Measurements from ENCODE around the gene PDS5A.
"Not testable (repeated sequence)": the region's sequence is repeated elsewhere in the genome, so short reads cannot be mapped to it uniquely, and the experiment has no call there.

Gene PDS5A

DNA sequence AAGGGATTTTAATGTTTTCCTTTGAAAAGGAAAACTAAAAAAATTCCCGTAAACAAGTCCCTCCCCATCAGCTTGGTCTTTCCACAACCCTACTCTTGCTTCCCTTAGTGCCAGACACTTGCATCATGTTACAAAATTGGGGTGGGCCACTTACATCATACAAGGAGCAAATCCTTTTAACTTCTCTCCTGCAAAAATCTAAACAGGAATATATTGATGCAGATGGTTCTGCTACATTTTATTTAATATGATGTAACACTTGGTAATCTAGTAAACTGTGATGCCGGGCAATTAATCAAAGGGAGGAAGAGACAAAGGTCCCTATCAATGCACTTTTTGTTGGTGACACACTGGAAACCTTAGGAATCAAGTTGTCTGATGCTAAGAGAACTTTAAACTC lies 154.5 kb downstream of the PDS5A start:
- DNase-seq, result no peak

DNA sequence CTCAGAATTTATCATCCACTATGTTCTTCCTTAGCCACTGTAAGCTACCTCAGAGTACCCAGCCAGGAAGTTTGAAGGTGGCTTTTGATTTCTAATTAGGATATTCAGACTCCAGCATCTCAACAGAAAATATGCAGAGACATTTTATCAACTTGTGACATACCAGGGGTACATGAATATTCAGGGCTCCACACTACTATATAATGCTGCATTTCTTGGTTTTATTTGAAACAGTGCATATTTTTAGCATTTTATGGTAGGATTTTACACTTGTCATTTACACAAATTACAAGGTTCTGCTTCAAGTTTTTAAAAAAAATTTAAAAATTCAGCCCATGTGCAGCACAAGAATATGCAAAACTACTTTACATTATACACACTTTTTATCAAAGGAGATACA lies 155.0 kb downstream of the PDS5A start:
- no peak for DNase-seq

- no peak for DNase-seq
Measured at GRCh38 chr4:39821951-39822350, 155.8 kb downstream of the PDS5A start.

DNA sequence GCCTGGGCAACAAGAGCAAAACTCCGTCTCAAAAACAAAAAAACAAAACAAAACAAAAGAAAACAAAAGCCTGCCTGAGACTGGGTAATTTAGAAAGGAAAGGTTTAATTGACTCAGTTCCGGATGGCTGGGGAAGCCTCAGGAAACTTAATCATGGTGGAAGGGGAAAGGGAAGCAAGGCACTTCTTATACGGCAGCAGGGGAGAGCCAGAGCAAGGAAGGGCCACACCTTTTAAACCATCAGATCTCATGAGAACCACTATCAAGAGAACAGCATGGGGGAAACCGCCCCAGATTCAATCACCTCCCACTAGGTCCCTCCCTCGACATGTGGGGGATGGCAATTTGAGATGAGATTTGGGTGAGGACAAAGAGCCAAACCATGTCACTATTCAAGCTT lies 157.5 kb downstream of the PDS5A start:
- DNase-seq, result no peak

- no peak for DNase-seq
Measured at GRCh38 chr4:39818646-39819045, 159.1 kb downstream of the PDS5A start.

GRCh38 chr4:39814403-39815185 lies 163.1 kb downstream of the PDS5A start:
- no peak for DNase-seq

- not testable (repeated sequence) for DNase-seq
Measured at GRCh38 chr4:39813761-39814160, 163.9 kb downstream of the PDS5A start.

- DNase-seq, result not testable (repeated sequence)
Measured at GRCh38 chr4:39813033-39813432, 164.7 kb downstream of the PDS5A start.

DNA sequence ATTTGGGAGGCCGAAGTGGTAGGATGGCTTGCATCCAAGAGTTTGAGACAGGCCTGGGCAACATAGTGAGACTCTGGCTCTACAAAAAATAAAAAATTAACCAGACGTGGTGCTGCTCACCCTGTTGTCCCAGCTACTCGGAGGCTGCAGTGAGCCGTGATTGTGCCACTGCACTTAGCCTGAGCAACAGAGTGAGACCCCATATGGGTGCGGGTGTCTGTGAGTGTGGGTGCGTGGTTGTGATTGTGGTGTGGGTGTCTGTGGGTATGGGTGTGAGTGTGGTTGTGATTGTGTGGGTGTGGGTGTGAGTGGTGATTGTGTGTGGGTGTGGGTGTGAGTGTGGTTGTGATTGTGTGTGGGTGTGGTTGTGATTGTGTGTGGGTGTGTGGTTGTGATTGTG lies 165.2 kb downstream of the PDS5A start:
- no peak for DNase-seq

DNA sequence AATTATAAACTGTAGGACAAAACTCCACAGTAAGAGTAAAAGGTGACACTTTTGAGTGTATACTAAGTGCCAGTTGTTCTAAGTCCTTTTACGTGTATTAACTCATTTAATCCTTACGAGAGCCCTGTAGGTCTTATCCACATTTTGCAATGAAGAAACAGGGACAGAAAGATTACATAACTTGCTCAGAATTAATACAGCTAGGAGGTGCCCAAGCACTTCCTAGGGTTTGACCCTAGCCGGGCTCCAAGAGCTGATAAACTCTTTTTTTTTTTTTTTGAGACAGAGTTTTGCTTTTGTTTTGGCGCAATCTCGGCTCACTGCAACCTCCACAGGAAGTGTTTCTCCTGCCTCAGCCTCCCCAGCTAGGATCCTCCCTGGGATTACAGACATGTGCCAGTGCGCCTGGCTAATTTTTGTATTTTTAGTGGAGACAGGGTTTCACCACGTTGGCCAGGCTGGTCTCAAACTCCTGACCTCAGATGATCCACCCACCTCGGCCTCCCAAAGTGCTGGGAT lies 169.4 kb downstream of the PDS5A start:
- DNase-seq, result no peak

DNA sequence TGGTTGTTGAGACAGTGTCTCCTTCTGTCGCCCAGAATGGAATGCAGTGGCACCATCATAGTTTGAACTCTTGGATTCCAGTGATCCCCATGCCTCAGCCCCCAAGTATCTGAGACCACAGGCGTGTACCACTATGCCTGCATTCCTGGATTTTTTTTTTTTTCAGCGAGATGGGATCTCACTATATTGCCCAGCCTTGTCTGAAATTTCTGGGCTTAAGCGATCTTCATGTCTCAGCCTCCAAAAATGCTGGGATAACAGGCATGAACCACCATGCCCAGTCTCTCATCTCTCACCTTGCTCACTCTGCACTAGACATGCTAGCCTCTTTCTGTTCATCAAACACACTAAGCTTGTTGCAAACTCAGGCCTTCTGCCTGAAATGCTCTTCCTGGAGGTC lies 175.7 kb downstream of the PDS5A start:
- no peak for DNase-seq

DNA sequence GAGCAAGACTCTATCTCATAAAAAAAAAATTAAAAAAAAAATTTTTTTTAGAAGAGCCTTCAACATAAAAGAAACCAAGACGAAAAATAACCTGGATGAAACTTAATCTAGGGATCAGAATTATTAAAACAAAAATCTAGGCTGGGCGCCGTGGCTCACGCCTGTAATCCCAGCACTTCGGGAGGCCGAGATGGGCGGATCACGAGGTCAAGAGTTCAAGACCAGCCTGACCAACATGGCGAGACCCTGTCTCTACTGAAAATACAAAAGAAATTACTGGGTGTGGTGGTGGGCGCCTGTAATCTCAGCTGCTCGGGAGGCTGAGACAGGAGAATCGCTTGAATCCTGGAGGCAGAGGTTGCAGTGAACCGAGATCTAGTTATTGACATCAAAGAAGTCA lies 184.7 kb downstream of the PDS5A start:
- not testable (repeated sequence) for DNase-seq

DNA sequence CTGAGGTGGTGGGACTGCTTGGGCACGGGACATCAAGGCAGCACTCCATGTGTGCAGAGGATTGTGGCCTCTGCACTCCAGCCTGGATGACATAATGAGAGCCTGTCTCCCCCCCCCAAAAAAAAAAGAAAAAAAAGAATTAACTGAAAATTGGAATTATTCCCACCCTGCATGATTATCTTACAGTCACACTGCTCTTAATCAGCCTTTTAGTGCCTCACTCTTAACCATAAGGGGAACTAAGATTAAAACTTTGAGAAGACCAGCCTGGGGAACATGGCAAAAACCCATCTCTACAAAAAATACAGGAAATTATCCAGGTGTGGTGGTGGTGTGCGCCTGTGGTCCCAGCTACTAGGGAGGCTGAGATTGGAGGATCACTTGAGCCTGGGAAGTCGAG lies 185.2 kb downstream of the PDS5A start:
- no peak for DNase-seq

DNA sequence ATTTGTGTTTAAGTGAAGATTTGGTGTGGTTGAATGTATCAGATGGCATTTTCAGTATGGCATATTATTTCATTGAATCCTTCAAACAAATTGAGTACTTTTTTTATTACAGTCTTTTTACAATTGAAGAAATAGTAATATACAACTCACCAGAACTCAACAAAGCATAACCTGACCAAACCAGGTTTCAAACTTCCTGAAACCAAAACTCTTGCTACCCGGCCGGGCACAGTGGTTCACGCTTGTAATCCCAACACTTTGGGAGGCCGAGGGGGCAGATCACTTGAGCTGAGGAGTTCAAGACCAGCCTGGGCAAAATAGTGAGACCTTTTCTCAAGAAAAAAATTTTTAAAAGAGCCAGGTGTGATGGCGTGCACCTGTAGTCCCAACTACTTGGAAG lies 185.6 kb downstream of the PDS5A start:
- no peak for DNase-seq

GRCh38 chr4:39786838-39787237 lies 190.9 kb downstream of the PDS5A start:
- no peak for DNase-seq

DNA sequence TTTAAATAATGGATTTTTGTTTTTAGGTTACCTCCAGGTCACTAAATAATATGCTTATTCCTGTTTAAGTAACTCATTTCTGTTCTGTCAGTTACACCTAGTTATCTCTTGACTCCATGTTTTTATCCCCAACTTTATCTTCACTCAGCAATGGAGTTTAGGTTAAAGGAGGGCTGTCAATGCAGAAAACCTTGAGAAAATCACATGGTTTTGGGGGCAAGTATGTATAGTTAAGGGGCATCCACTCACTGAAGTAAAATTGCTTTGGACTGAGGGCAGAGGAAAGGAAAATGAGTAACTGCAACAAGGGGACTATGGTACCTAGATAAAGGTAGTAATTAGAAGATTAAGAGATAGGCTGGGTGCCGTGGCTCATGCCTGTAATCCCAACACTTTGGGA lies 192.6 kb downstream of the PDS5A start:
- no peak for DNase-seq

DNA sequence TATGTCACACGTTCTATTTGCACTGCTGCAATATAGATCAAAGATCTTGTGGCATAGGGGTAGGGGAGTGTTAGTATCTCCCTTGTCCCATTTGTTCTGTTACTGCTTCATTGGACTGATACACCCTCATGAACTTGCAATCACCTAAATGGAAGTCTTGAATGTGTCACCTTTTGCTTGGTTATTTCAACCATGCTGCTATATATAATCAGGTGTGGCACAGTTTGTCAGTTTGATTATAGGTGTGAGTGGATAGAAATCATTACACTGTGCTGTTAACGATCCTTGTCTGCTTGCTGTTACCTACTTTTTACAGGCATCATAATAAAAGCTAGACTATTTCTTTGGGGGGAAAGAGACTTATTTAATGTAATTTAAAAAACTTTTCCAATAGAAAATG lies 195.7 kb downstream of the PDS5A start:
- DNase-seq, result not testable (repeated sequence)
